HEK293T (cell line): ENCODE results near the gene DCAF8L1.

Source experiments
- CTCF ChIA-PET: fragments of 350-600 bp; formaldehyde crosslinking; extraction: SDS; loops from one replicate; lab custom pipeline; 2021; ENCODE audit warnings: antibody characterized with exemption, inconsistent platforms; lab: Yijun Ruan, JAX
- POLR2A ChIA-PET: fragments of 350-600 bp; formaldehyde crosslinking; extraction: SDS; loops from one replicate; lab custom pipeline; 2020; ENCODE audit warnings: antibody characterized with exemption, inconsistent platforms; lab: Yijun Ruan, JAX
- DNase-seq: peaks from one replicate; pipeline ENCODE4 v3.0.0; 2012; ENCODE audit warnings: mixed read lengths; ENCODE audit errors: extremely low spot score
- ARNT ChIP-seq: fragments of 450-650 bp; IDR thresholded peaks from 2 replicates; pipeline ENCODE4 v1.6.1; 2017; ENCODE audit warnings: mild to moderate bottlenecking
- CTBP1 ChIP-seq: fragments of 450-650 bp; IDR thresholded peaks from 2 replicates; pipeline ENCODE4 v1.6.1; 2016; ENCODE audit warnings: borderline replicate concordance
- FOXM1 ChIP-seq: fragments of 450-650 bp; IDR thresholded peaks from 2 replicates; pipeline ENCODE4 v1.6.1; 2017; ENCODE audit warnings: mild to moderate bottlenecking, borderline replicate concordance

Gene DCAF8L1

DNA sequence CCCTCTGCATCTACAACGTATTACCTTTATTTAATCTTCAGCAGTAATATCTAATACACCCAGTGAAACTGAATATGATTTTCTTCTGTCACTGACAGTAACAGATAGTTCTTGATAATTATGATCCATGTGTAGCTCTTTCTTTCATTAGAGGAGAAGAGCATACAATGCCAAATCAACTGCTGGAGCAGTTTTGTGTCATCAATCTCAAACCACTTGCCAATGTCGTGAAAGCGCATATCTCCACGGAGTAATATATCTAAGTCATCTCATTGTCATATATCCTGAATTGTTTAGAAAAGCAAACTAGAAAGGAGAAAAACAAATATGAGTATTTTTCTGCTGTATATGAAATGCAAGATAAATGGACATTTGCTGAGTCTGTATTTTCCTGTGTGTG, 47.9 kb downstream of the DCAF8L1 start:
- POLR2A ChIA-PET = no interaction called here
- TF ChIP-seq CTBP1 (no peak), FOXM1 (no peak), ARNT (no peak)

More for the DNA sequence above, 47.9 kb downstream of the DCAF8L1 start:
- DNase-seq = no peak
- CTCF ChIA-PET = no interaction called here
